Karpas-422 (cell line): ENCODE results near the gene FNDC3B. TPM values are rescaled to one million over a fixed set of nuclear protein-coding genes. Genes with fewer than 3 reads are reported as not detected.

Experiments used
- DNase-seq: peaks from one replicate; pipeline ENCODE4 v3.0.0-alpha.2; 2015
- H2AFZ ChIP-seq: fragments of 200-600 bp; sonication (generic); 2 replicates; pipeline ENCODE4 v1.6.1; 2014; ENCODE audit warnings: antibody characterized with exemption, low read length, mixed read lengths
- H3K27ac ChIP-seq: fragments of 200-600 bp; sonication (generic); 2 replicates; pipeline ENCODE4 v1.5.1; 2014; ENCODE audit warnings: mild to moderate bottlenecking, low read length, moderate library complexity
- H3K27me3 ChIP-seq: fragments of 200-600 bp; sonication (generic); 2 replicates; pipeline ENCODE4 v1.6.1; 2014; ENCODE audit warnings: low read length, mixed read lengths
- H3K36me3 ChIP-seq: fragments of 200-600 bp; sonication (generic); 2 replicates; pipeline ENCODE4 v1.6.1; 2014; ENCODE audit warnings: low read length, mixed read lengths; ENCODE audit not compliant: insufficient read depth
- H3K4me1 ChIP-seq: fragments of 200-600 bp; sonication (generic); 2 replicates; pipeline ENCODE4 v1.6.1; 2014; ENCODE audit warnings: mild to moderate bottlenecking, low read length, mixed read lengths
- H3K4me2 ChIP-seq: fragments of 200-600 bp; sonication (generic); 2 replicates; pipeline ENCODE4 v1.6.1; 2014; ENCODE audit warnings: low read length, low read depth, mild to moderate bottlenecking; ENCODE audit not compliant: poor library complexity, severe bottlenecking
- H3K4me3 ChIP-seq: fragments of 200-600 bp; sonication (generic); 2 replicates; pipeline ENCODE4 v1.5.1; 2014; ENCODE audit warnings: mild to moderate bottlenecking, antibody characterized with exemption, low read length, mixed read lengths
- H3K79me2 ChIP-seq: fragments of 200-600 bp; sonication (generic); 2 replicates; pipeline ENCODE4 v1.6.1; 2014; ENCODE audit warnings: mild to moderate bottlenecking, low read length, mixed read lengths
- H3K9ac ChIP-seq: fragments of 200-600 bp; sonication (generic); 2 replicates; pipeline ENCODE4 v1.6.0; 2014; ENCODE audit warnings: low read length
- H3K9me2 ChIP-seq: fragments of 200-600 bp; sonication (generic), shearing (Covaris generic); replicated peaks from 2 replicates; pipeline ENCODE4 v1.6.0; 2014; ENCODE audit warnings: mild to moderate bottlenecking, low read length, moderate library complexity; ENCODE audit not compliant: insufficient read depth
- H3K9me3 ChIP-seq: fragments of 300-700, 200-600 bp; sonication (generic); 2 replicates; pipeline ENCODE4 v1.6.1; 2014; ENCODE audit warnings: low read length, mixed read lengths
- H4K20me1 ChIP-seq: fragments of 200-600 bp; sonication (generic); 2 replicates; pipeline ENCODE4 v1.6.1; 2014; ENCODE audit warnings: mild to moderate bottlenecking, antibody characterized with exemption, low read length, low read depth; ENCODE audit not compliant: insufficient read depth
- total RNA-seq: library from RNA; depleted of rRNA; stranded (reverse); fragments of >200 nt; shearing (Covaris generic); gene quantifications from 2 replicates; pipeline ENCODE4 v1.2.3, GENCODE V29; 2014; ENCODE audit warnings: low replicate concordance

Gene FNDC3B
- total RNA-seq, 1 experiment from 2014 or later: 2.6 TPM

- Histone ChIP-seq H4K20me1 (no peaks in the 10 kb centered on the region), H3K4me3 (no peak overlapping the region), H3K9ac (no peak overlapping the region)
Observed at GRCh38 chr3:172333042-172333377, 293.6 kb downstream of the FNDC3B start.

GRCh38 chr3:172333692-172334457 is 294.5 kb downstream of the FNDC3B start:
- no peak overlapping the region for H2AFZ ChIP-seq
- no peaks in the 10 kb centered on the region for H4K20me1 ChIP-seq
- no peak overlapping the region for H3K4me2 ChIP-seq

More at GRCh38 chr3:172333042-172333377, 293.6 kb downstream of the FNDC3B start:
- Histone ChIP-seq H3K79me2 (no peaks in the 10 kb centered on the region), H3K27ac (no peak overlapping the region), H3K9me3 (no peaks in the 10 kb centered on the region), H3K4me1 (no peaks in the 10 kb centered on the region), H3K4me2 (no peak overlapping the region), H3K9me2 (no peaks in the 10 kb centered on the region), H3K27me3 (no peaks in the 10 kb centered on the region), H3K36me3 (no peaks in the 10 kb centered on the region), H2AFZ (no peak overlapping the region)
- no peak for DNase-seq

GRCh38 chr3:172334671-172335207 is 295.4 kb downstream of the FNDC3B start:
- Histone ChIP-seq H3K4me1 (no peaks in the 10 kb centered on the region), H2AFZ (no peak overlapping the region), H3K27me3 (no peaks in the 10 kb centered on the region), H3K36me3 (no peaks in the 10 kb centered on the region), H3K27ac (no peak overlapping the region), H3K9me3 (no peaks in the 10 kb centered on the region), H3K4me2 (no peak overlapping the region), H3K9ac (no peak overlapping the region), H3K79me2 (no peaks in the 10 kb centered on the region), H3K4me3 (no peak overlapping the region), H4K20me1 (no peaks in the 10 kb centered on the region), H3K9me2 (no peaks in the 10 kb centered on the region)
- DNase-seq: no peak

More at GRCh38 chr3:172333692-172334457, 294.5 kb downstream of the FNDC3B start:
- Histone ChIP-seq H3K79me2 (no peaks in the 10 kb centered on the region), H3K9me3 (no peaks in the 10 kb centered on the region), H3K9me2 (no peaks in the 10 kb centered on the region), H3K9ac (no peak overlapping the region), H3K4me1 (no peaks in the 10 kb centered on the region), H3K36me3 (no peaks in the 10 kb centered on the region), H3K27me3 (no peaks in the 10 kb centered on the region), H3K27ac (no peak overlapping the region), H3K4me3 (no peak overlapping the region)
- DNase-seq: no peak

- no peaks in the 10 kb centered on the region for H3K36me3 ChIP-seq
Observed at GRCh38 chr3:172339892-172340291, 300.5 kb downstream of the FNDC3B start.

GRCh38 chr3:172340583-172340982 is 301.2 kb downstream of the FNDC3B start:
- Histone ChIP-seq H3K27me3 (no peaks in the 10 kb centered on the region), H3K4me1 (no peaks in the 10 kb centered on the region), H3K36me3 (no peaks in the 10 kb centered on the region), H4K20me1 (no peaks in the 10 kb centered on the region), H2AFZ (no peak overlapping the region), H3K9ac (no peak overlapping the region), H3K27ac (no peak overlapping the region), H3K9me2 (no peaks in the 10 kb centered on the region), H3K4me2 (no peak overlapping the region), H3K79me2 (no peaks in the 10 kb centered on the region), H3K9me3 (no peaks in the 10 kb centered on the region), H3K4me3 (no peak overlapping the region)
- DNase-seq: no peak

More at GRCh38 chr3:172339892-172340291, 300.5 kb downstream of the FNDC3B start:
- no peak for DNase-seq
- Histone ChIP-seq H4K20me1 (no peaks in the 10 kb centered on the region), H2AFZ (no peak overlapping the region), H3K9ac (no peak overlapping the region), H3K9me3 (no peaks in the 10 kb centered on the region), H3K27me3 (no peaks in the 10 kb centered on the region), H3K79me2 (no peaks in the 10 kb centered on the region), H3K4me2 (no peak overlapping the region), H3K4me1 (no peaks in the 10 kb centered on the region), H3K9me2 (no peaks in the 10 kb centered on the region), H3K27ac (no peak overlapping the region), H3K4me3 (no peak overlapping the region)

GRCh38 chr3:172341482-172342059 is 302.2 kb downstream of the FNDC3B start:
- H3K79me2 ChIP-seq: no peaks in the 10 kb centered on the region
- peak; percentile 85 for DNase-seq

GRCh38 chr3:172342097-172342659 is 302.8 kb downstream of the FNDC3B start:
- Histone ChIP-seq H3K36me3 (no peaks in the 10 kb centered on the region), H3K27me3 (no peaks in the 10 kb centered on the region), H3K4me3 (no peak overlapping the region), H3K4me2 (no peak overlapping the region), H2AFZ (no peak overlapping the region), H3K9me3 (no peaks in the 10 kb centered on the region), H3K9me2 (no peaks in the 10 kb centered on the region), H3K9ac (no peak overlapping the region), H3K27ac (no peak overlapping the region), H4K20me1 (no peaks in the 10 kb centered on the region), H3K79me2 (no peaks in the 10 kb centered on the region), H3K4me1 (no peaks in the 10 kb centered on the region)
- DNase-seq: no peak

More at GRCh38 chr3:172341482-172342059, 302.2 kb downstream of the FNDC3B start:
- Histone ChIP-seq H3K9ac (no peak overlapping the region), H3K4me2 (no peak overlapping the region), H3K4me3 (no peak overlapping the region), H3K4me1 (no peaks in the 10 kb centered on the region), H3K9me3 (no peaks in the 10 kb centered on the region), H3K9me2 (no peaks in the 10 kb centered on the region), H3K27ac (no peak overlapping the region), H4K20me1 (no peaks in the 10 kb centered on the region), H3K36me3 (no peaks in the 10 kb centered on the region), H2AFZ (no peak overlapping the region), H3K27me3 (no peaks in the 10 kb centered on the region)

- Histone ChIP-seq H4K20me1 (no peaks in the 10 kb centered on the region), H3K79me2 (no peaks in the 10 kb centered on the region), H3K9me3 (no peaks in the 10 kb centered on the region), H3K9me2 (no peaks in the 10 kb centered on the region), H3K27ac (no peak overlapping the region), H3K9ac (no peak overlapping the region), H2AFZ (no peak overlapping the region), H3K27me3 (no peaks in the 10 kb centered on the region), H3K4me1 (no peaks in the 10 kb centered on the region), H3K36me3 (no peaks in the 10 kb centered on the region), H3K4me3 (no peak overlapping the region), H3K4me2 (no peak overlapping the region)
- DNase-seq: no peak
Observed at GRCh38 chr3:172343117-172343516, 303.7 kb downstream of the FNDC3B start.
